Superior temporal gyrus (tissue), 1 donor: ENCODE results near the gene PPP1R2.
A peak's percentile ranks its signal among the peaks of the same experiment; 100 is the strongest.
"Not testable (repeated sequence)": the region's sequence is repeated elsewhere in the genome, so short reads cannot be mapped to it uniquely, and the experiment has no call there.

Experiments
- DNase-seq: peaks from one replicate; pipeline ENCODE4 v3.0.0-alpha.2; 2016; ENCODE audit errors: extremely low spot score

Gene PPP1R2

GRCh38 chr3:195539479-195539878 lies 3.6 kb downstream of the PPP1R2 start:
- DNase-seq: no peak

- no peak for DNase-seq
Observed at GRCh38 chr3:195537995-195538394, 5.1 kb downstream of the PPP1R2 start.

GRCh38 chr3:195535293-195535692 lies 7.8 kb downstream of the PPP1R2 start:
- DNase-seq: no peak

GRCh38 chr3:195532834-195533233 lies 10.3 kb downstream of the PPP1R2 start:
- no peak for DNase-seq

GRCh38 chr3:195532345-195532744 lies 10.8 kb downstream of the PPP1R2 start:
- no peak for DNase-seq

- DNase-seq: no peak
Observed at GRCh38 chr3:195531683-195532082, 11.4 kb downstream of the PPP1R2 start.

GRCh38 chr3:195526492-195526891 lies 16.6 kb downstream of the PPP1R2 start:
- DNase-seq: no peak

- DNase-seq: no peak
Observed at GRCh38 chr3:195524171-195524896, 18.8 kb downstream of the PPP1R2 start.

GRCh38 chr3:195522254-195523023 lies 20.7 kb downstream of the PPP1R2 start:
- peak; percentile 86 for DNase-seq

GRCh38 chr3:195517030-195517429 lies 26.1 kb downstream of the PPP1R2 start:
- DNase-seq: no peak

GRCh38 chr3:195514610-195515235 lies 28.4 kb downstream of the PPP1R2 start:
- peak; percentile 2 for DNase-seq

GRCh38 chr3:195512798-195513345 lies 30.3 kb downstream of the PPP1R2 start:
- no peak for DNase-seq

- peak; percentile 2 for DNase-seq
Observed at GRCh38 chr3:195511136-195511535, 32.0 kb downstream of the PPP1R2 start.

GRCh38 chr3:195508185-195508584 lies 34.9 kb downstream of the PPP1R2 start:
- no peak for DNase-seq

- DNase-seq: peak; percentile 0
Observed at GRCh38 chr3:195475614-195476013, 67.5 kb downstream of the PPP1R2 start.

GRCh38 chr3:195475116-195475515 lies 68.0 kb downstream of the PPP1R2 start:
- not testable (repeated sequence) for DNase-seq

GRCh38 chr3:195468841-195469240 lies 74.3 kb downstream of the PPP1R2 start:
- no peak for DNase-seq

- no peak for DNase-seq
Observed at GRCh38 chr3:195468391-195468776, 74.7 kb downstream of the PPP1R2 start.

- peak; percentile 4 for DNase-seq
Observed at GRCh38 chr3:195467641-195468390, 75.3 kb downstream of the PPP1R2 start.

- no peak for DNase-seq
Observed at GRCh38 chr3:195466251-195466650, 76.9 kb downstream of the PPP1R2 start.
